Measurements from ENCODE around the gene MPP2. TPM values are rescaled to one million over a fixed set of nuclear protein-coding genes. Genes with fewer than 3 reads are reported as not detected.

MPP2 gene
- polyA plus RNA-seq, 4 donors = 0.27 to 1.8 (median 1.1) TPM; not detected in 1

DNA sequence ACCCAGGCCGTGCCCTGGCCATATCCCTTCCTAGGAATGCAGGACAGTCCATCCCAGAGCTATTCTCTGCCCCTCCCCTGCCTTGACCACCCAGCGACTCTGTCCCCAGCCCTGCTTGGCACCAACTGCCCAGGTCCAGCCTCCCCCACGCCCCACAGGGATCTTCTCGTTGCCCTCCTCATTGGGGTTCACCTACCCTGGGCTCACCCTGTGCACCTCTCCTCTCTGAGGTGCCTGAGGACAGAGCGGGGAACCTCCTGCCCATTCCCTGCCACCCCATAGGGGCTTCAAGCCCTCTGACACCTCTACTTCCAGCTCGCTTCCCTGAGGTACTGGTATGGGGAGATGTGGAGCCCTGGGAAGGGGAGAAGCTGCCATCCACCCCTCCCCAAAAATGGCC is 6.2 kb upstream of the MPP2 start:
- H3K27ac ChIP-seq (ENCODE audit: low read depth in 1 of 3, low read length in 2 of 3) = no peak overlapping the region
- peaks cover 0 to 2% (median 0%) of the 10 kb centered on the region in 3 donors for H3K36me3 ChIP-seq (ENCODE audit: control insufficient read depth in 3 of 3, insufficient read depth in 2 of 3, low read depth in 1 of 3, low read length in 3 of 3)
- no peaks in the 10 kb centered on the region for H3K9me3 ChIP-seq (ENCODE audit: control insufficient read depth in 2 of 2, insufficient read depth in 1 of 2, low read depth in 1 of 2, low read length in 1 of 2)
- peaks cover 0 to 20% (median 4%) of the 10 kb centered on the region in 3 donors for H3K27me3 ChIP-seq (ENCODE audit: control insufficient read depth in 3 of 3, insufficient read depth in 3 of 3, low read length in 3 of 3)
- 74 to 77% (median 75%) methylated on average over 6 of the region's 6 CpGs for WGBS, 3 donors
- FAIRE-seq (no peak), DNase-seq (no peak)
- peaks cover 0 to 11% (median 0%) of the 10 kb centered on the region in 3 donors for H3K4me1 ChIP-seq (ENCODE audit: control insufficient read depth in 3 of 3, insufficient read depth in 2 of 3, low read depth in 1 of 3, low read length in 2 of 3)
- H3K4me3 ChIP-seq (ENCODE audit: low read depth in 1 of 3, low read length in 3 of 3) = no peak overlapping the region

DNA sequence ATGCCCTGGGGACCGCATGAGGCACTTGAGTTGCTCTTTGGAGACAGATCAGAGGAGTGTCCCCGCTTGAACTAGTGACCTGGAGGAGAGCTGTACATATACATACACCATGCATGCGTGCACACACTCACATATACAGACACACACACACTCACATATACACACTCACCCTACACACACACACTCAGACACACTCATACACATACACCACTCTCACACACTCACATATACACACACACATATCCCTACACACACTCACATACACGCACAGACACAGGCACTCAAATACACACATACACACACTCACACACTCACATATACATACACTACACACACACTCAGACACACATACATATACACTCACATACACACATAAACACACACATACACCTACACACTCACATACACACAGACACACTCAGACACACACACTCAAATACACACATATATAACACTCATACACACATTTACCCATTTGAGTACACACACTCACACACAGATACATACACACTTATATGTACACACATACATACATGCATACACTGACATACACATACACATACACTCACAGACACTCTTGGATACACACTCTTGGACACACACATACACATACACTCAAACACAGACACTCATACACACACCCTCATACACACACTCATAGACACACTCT is 5.4 kb upstream of the MPP2 start:
- peaks cover 0 to 15% (median 0%) of the 10 kb centered on the region in 3 donors for H3K4me1 ChIP-seq (ENCODE audit: control insufficient read depth in 3 of 3, insufficient read depth in 2 of 3, low read depth in 1 of 3, low read length in 2 of 3)
- no peaks in the 10 kb centered on the region for H3K9me3 ChIP-seq (ENCODE audit: control insufficient read depth in 2 of 2, insufficient read depth in 1 of 2, low read depth in 1 of 2, low read length in 1 of 2)
- no peak for FAIRE-seq
- WGBS, 3 donors = 37 to 67% (median 65%) methylated on average over 4 of the region's 4 CpGs
- H3K36me3 ChIP-seq (ENCODE audit: control insufficient read depth in 3 of 3, insufficient read depth in 2 of 3, low read depth in 1 of 3, low read length in 3 of 3) = no peaks in the 10 kb centered on the region
- H3K27me3 ChIP-seq (ENCODE audit: control insufficient read depth in 3 of 3, insufficient read depth in 3 of 3, low read length in 3 of 3) = peaks cover 0 to 28% (median 4%) of the 10 kb centered on the region in 3 donors
- no peak overlapping the region for H3K4me3 ChIP-seq (ENCODE audit: low read depth in 1 of 3, low read length in 3 of 3)
- no peak overlapping the region for H3K27ac ChIP-seq (ENCODE audit: low read depth in 1 of 3, low read length in 2 of 3)
- DNase-seq = no peak

DNA sequence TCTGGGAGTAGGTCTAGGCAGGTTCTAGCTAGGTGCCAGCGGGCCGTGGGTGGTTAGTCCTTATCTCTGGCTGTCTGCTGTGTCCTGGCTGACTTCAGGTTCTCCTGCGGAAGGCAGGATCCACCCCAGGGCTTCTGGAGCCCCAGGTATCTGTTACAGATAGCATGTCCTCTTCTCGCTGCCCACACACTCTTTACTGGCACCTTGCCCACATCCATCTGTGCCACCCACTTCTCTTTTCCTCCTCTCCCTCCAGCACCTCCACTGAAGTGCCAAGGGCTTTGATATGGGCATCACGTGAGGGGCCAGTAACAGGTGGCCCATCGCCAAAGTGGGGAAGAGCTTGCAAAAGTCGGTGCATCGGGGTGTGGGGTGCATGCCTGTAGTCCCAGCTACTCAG is 4.6 kb upstream of the MPP2 start:
- H3K27me3 ChIP-seq (ENCODE audit: control insufficient read depth in 3 of 3, insufficient read depth in 3 of 3, low read length in 3 of 3) = peaks cover 0 to 36% (median 4%) of the 10 kb centered on the region in 3 donors
- WGBS, 3 donors = 23 to 65% (median 26%) methylated on average over 8 of the region's 8 CpGs
- H3K36me3 ChIP-seq (ENCODE audit: control insufficient read depth in 3 of 3, insufficient read depth in 2 of 3, low read depth in 1 of 3, low read length in 3 of 3) = no peaks in the 10 kb centered on the region
- no peak overlapping the region for H3K4me3 ChIP-seq (ENCODE audit: low read depth in 1 of 3, low read length in 3 of 3)
- peaks cover 0 to 21% (median 0%) of the 10 kb centered on the region in 3 donors for H3K4me1 ChIP-seq (ENCODE audit: control insufficient read depth in 3 of 3, insufficient read depth in 2 of 3, low read depth in 1 of 3, low read length in 2 of 3)
- no peak overlapping the region for H3K27ac ChIP-seq (ENCODE audit: low read depth in 1 of 3, low read length in 2 of 3)
- FAIRE-seq (no peak), DNase-seq (no peak)
- no peaks in the 10 kb centered on the region for H3K9me3 ChIP-seq (ENCODE audit: control insufficient read depth in 2 of 2, insufficient read depth in 1 of 2, low read depth in 1 of 2, low read length in 1 of 2)

DNA sequence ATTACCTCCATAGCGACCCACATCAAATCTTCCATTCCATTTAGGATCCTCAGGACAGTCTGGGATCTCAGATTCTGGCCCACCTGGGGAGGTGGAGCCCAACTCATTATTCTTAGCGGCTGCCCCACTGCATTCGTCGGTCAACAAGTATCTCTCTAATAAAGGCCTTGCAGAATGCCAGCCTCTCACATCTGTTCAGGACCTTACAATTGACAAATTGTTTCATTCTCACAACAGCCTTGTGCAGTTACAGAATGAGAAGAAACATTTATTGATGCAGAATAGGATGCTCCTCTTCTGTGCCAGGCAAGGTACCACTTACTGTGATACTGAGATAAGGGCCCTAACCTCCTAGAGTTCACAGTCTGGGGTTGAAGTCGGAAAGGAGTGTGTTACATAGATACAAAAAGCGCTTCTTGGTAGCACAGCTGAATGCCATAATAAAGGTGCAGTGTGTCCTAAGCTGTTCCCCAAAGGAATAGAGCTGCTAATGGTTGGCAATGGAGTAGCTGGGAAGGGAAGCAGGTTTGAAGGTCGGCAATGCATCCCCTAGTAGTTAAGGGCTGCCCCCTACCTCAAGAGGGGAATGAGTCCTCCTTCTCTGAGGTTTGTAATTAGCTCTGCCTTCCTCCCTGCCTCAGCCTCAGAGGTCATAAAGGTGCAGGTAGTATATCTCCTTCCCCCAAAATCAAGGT is 2.3 kb upstream of the MPP2 start:
- FAIRE-seq (no peak), DNase-seq (no peak)
- Histone ChIP-seq H3K27me3 (ENCODE audit: control insufficient read depth in 3 of 3, insufficient read depth in 3 of 3, low read length in 3 of 3) (peaks cover 9 to 59% (median 11%) of the 10 kb centered on the region in 3 donors), H3K9me3 (ENCODE audit: control insufficient read depth in 2 of 2, insufficient read depth in 1 of 2, low read depth in 1 of 2, low read length in 1 of 2) (no peaks in the 10 kb centered on the region), H3K4me3 (ENCODE audit: low read depth in 1 of 3, low read length in 3 of 3) (no peak overlapping the region), H3K36me3 (ENCODE audit: control insufficient read depth in 3 of 3, insufficient read depth in 2 of 3, low read depth in 1 of 3, low read length in 3 of 3) (no peaks in the 10 kb centered on the region), H3K27ac (ENCODE audit: low read depth in 1 of 3, low read length in 2 of 3) (no peak overlapping the region), H3K4me1 (ENCODE audit: control insufficient read depth in 3 of 3, insufficient read depth in 2 of 3, low read depth in 1 of 3, low read length in 2 of 3) (peaks cover 0 to 30% (median 0%) of the 10 kb centered on the region in 3 donors)
- 43 to 64% (median 51%) methylated on average over 7 of the region's 7 CpGs for WGBS, 3 donors

DNA sequence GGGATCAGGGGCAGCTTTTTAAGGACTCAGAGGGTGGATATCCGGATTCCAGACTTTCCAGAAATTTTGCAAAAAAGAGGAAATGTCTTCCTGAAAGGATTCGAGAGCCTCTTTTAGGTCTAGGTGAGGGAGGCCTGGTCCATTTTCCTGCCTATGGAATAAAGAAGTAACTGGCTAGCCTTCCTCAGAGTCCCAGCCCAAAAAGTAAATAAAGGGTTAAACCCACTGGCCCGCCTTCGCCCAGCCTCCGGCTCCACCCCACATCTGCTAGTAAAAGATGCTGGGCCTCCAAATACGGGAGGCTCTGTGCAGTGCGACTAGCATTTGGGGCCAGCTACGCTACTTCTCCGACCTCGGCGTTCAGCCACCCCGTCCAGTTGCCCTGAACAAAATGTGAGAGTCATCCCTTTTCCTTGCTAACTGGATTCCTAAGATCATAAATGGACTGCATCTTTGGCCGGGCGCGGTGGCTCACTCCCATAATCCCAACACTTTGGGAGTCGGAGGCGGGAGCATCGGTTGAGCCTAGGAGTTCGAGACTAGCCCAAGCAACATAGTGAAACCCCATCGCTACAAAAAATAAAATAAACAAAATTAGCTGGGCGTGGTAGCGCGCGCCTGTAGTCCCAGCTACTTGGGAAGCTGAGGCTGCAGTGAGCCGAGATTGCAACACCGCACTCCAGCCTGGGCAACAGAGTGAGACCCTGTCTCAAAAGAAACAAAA is 824 bp upstream of the MPP2 start:
- no peak for FAIRE-seq
- peak in 1 of 2 donors; percentile 60 for DNase-seq
- Histone ChIP-seq H3K4me1 (ENCODE audit: control insufficient read depth in 3 of 3, insufficient read depth in 2 of 3, low read depth in 1 of 3, low read length in 2 of 3) (peaks cover 0 to 30% (median 0%) of the 10 kb centered on the region in 3 donors), H3K27ac (ENCODE audit: low read depth in 1 of 3, low read length in 2 of 3) (peak overlapping the region in 2 of 3 donors; percentile 52 to 79), H3K36me3 (ENCODE audit: control insufficient read depth in 3 of 3, insufficient read depth in 2 of 3, low read depth in 1 of 3, low read length in 3 of 3) (no peaks in the 10 kb centered on the region), H3K9me3 (ENCODE audit: control insufficient read depth in 2 of 2, insufficient read depth in 1 of 2, low read depth in 1 of 2, low read length in 1 of 2) (no peaks in the 10 kb centered on the region), H3K4me3 (ENCODE audit: low read depth in 1 of 3, low read length in 3 of 3) (peak overlapping the region in 1 of 3 donors; percentile 65), H3K27me3 (ENCODE audit: control insufficient read depth in 3 of 3, insufficient read depth in 3 of 3, low read length in 3 of 3) (peaks cover 9 to 57% (median 14%) of the 10 kb centered on the region in 3 donors)
- 10 to 19% (median 14%) methylated on average over 26 of the region's 26 CpGs for WGBS, 3 donors

DNA sequence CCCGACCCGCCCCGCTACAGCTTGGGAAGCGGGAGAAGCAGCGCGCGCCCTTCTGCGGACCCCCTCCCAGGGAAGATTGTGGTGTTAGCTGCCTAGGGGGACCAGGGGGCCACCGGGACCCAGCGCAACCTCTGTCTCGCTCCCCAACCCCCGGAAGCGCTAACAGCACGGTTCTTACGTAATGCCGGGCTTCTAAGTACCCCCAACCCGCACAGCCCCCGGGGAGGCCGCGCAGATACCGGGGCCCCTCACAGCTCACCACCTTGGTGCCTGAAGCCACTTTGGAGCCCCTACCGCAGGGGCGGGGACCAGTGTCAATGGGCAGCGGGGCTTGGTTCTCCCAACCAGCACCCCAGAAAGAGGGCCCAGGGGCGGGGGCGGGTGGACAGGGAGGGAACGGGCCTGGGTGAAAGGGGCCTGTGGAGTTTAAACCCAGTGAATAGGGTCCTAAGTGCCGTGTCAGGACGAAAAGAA is 348 bp downstream of the MPP2 start:
- Histone ChIP-seq H3K36me3 (ENCODE audit: control insufficient read depth in 3 of 3, insufficient read depth in 2 of 3, low read depth in 1 of 3, low read length in 3 of 3) (no peaks in the 10 kb centered on the region), H3K4me3 (ENCODE audit: low read depth in 1 of 3, low read length in 3 of 3) (peak overlapping the region; percentile 19 to 65 (median 26)), H3K27me3 (ENCODE audit: control insufficient read depth in 3 of 3, insufficient read depth in 3 of 3, low read length in 3 of 3) (peaks cover 9 to 61% (median 14%) of the 10 kb centered on the region in 3 donors), H3K27ac (ENCODE audit: low read depth in 1 of 3, low read length in 2 of 3) (peak overlapping the region in 2 of 3 donors; percentile 52 to 79), H3K9me3 (ENCODE audit: control insufficient read depth in 2 of 2, insufficient read depth in 1 of 2, low read depth in 1 of 2, low read length in 1 of 2) (no peaks in the 10 kb centered on the region), H3K4me1 (ENCODE audit: control insufficient read depth in 3 of 3, insufficient read depth in 2 of 3, low read depth in 1 of 3, low read length in 2 of 3) (peaks cover 0 to 30% (median 0%) of the 10 kb centered on the region in 3 donors)
- 1 to 3% (median 1%) methylated on average over 28 to 29 of the region's 29 CpGs for WGBS, 3 donors
- peak in 1 of 2 donors; percentile 39 for DNase-seq
- FAIRE-seq = no peak

DNA sequence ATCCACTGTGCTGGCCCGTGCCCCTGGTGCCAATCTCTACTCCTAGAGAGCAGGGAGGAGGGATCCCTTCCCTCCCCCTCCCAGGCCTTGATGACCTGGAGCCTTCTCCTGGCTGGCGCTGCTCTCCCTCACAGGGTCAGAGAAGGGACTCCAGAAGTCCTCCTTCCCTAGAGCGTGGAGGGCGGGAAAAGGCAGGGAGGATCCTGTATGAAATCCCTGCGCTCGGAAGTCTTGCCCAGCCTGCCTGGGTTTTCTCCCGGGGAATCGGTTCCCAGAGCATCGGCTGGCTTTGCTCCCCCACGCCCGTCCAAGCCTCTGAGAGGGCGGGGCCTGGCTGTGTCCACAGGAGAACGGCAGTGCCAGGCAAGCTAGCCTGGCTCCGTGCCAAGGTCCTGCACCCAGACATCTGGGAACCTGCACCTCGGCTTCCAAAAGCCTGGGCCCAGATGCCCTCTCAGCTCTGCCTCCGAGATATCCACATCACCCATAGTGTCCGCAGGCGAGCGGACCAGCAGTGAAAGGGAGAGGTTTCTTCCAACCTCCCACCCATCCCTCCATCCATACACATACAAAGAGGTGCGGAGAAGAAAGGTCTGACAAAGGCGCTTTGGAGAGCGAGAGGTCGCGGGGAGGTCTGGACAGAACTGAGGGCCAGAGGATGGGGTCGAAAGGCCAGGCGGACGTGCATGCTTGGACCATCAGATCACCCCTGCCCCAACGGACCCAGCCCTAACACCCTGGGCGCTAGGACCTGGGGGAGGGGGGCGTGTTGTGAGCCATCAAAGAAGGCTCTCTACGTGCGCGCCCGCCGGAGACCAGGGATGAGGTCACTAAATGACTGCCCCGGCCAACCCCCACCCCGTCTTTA is 1.1 kb downstream of the MPP2 start:
- H3K36me3 ChIP-seq (ENCODE audit: control insufficient read depth in 3 of 3, insufficient read depth in 2 of 3, low read depth in 1 of 3, low read length in 3 of 3) = no peaks in the 10 kb centered on the region
- 4 to 9% (median 6%) methylated on average over 32 to 37 of the region's 37 CpGs for WGBS, 3 donors
- H3K4me3 ChIP-seq (ENCODE audit: low read depth in 1 of 3, low read length in 3 of 3) = peak overlapping the region in 2 of 3 donors; percentile 19 to 65
- peak overlapping the region in 1 of 3 donors; percentile 52 for H3K27ac ChIP-seq (ENCODE audit: low read depth in 1 of 3, low read length in 2 of 3)
- peaks cover 0 to 32% (median 0%) of the 10 kb centered on the region in 3 donors for H3K4me1 ChIP-seq (ENCODE audit: control insufficient read depth in 3 of 3, insufficient read depth in 2 of 3, low read depth in 1 of 3, low read length in 2 of 3)
- no peaks in the 10 kb centered on the region for H3K9me3 ChIP-seq (ENCODE audit: control insufficient read depth in 2 of 2, insufficient read depth in 1 of 2, low read depth in 1 of 2, low read length in 1 of 2)
- no peak for FAIRE-seq
- H3K27me3 ChIP-seq (ENCODE audit: control insufficient read depth in 3 of 3, insufficient read depth in 3 of 3, low read length in 3 of 3) = peaks cover 9 to 64% (median 14%) of the 10 kb centered on the region in 3 donors
- DNase-seq = peak in 1 of 2 donors; percentile 64
